CD4-positive, alpha-beta T cell treated with Interleukin-4 for 1 hour (primary cell): Measurements from ENCODE around the gene AGBL4.
A peak's percentile ranks its signal among the peaks of the same experiment; 100 is the strongest.
"Not testable (repeated sequence)": the region's sequence is repeated elsewhere in the genome, so short reads cannot be mapped to it uniquely, and the experiment has no call there.

Experiments used
- DNase-seq, 2 donors: peaks; one replicate each; pipeline ENCODE4 v3.0.0-alpha.2; 2020 to 2022

The AGBL4 gene

DNA sequence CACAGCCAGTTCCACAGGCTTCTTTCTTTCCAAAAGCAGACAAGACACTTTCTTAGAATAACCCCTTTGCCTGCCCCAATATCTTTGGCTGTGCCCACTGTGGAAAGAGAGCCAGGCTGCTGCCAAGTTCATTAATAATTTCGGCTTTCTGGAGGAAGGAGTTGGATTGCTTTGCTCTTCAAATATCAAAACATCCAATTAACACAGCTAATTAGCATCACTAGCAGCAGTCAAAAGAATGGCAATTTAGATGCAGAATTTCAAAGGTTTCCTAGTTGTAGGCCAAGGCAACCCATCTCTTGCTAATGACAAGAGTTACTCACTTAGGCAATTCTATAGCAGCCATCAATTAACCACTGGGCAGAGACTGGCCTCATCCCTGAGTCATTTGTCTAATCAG lies 1460.7 kb downstream of the AGBL4 start:
- no peak for DNase-seq

DNA sequence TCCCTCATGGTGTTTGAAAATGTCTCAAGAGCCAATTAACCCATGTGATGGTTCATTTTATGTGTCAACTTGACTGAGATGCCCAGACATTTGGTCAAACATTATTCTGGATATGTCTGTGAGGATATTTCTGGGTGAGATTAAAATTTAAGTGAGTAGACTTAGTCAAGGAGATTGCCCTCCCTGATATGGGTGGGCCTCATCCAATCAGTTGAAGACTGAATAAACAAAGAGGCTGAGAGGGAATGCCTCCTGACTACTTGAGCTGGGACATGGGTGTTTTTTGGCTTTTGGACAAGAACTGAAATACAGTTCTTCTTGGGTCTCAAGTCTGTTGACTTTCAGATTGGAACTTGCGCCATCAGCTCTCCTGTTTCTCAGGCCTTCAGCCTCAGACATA lies 1462.3 kb downstream of the AGBL4 start:
- DNase-seq, result no peak

DNA sequence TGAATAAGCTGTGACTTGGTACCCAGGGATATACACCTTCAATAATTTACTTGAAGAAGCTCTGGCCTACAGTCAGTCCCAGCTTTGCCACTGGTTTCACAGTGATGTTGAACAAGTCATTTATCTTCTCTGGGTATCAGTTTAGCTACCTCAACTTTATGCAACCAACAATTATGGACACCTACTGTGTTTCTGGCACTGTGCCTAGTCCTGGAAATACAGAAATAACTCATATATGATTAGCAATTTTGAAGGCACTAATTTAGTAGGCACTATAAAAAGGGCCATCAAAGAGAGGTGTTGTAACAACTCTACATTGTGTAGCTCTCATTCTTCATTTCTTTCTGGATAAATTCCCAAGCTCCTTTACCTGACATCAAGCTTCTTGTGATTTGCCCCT lies 1463.2 kb downstream of the AGBL4 start:
- no peak for DNase-seq

- no peak for DNase-seq
Measured at GRCh38 chr1:48560116-48560515, 1463.6 kb downstream of the AGBL4 start.

- DNase-seq, result no peak
Measured at GRCh38 chr1:48558366-48558765, 1465.4 kb downstream of the AGBL4 start.

DNA sequence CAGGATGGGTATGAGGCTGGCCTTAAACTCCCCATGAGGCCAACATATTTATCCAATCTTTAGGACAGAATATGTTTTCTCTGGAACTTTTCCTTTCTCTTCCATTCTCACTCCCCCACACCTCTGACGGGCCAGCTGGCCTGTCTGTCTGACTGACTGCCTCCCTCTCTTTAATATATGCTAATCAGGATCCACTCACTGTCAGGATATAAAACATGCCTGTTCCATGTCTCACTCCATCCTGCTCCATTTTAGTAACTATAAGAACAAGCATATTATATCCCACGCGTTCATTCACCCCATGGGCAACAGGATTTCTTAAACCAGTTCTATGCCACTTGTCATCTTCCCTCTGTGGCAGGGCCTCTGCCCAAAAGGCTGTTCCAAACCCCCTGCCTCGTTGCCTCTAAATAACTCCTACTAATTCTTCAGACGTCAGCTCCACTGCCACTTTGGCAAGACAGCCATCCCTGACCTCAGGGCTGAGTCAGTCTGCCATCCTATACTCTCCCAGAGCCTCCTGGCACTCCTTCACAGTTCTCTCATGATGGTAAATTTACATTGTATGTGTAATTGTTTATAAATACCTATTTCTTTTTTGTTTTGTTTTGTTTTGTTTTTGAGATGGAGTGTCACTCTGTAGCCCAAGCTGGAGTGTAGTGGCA lies 1467.4 kb downstream of the AGBL4 start:
- DNase-seq, result no peak

GRCh38 chr1:48555271-48555670 lies 1468.5 kb downstream of the AGBL4 start:
- DNase-seq, result no peak

DNA sequence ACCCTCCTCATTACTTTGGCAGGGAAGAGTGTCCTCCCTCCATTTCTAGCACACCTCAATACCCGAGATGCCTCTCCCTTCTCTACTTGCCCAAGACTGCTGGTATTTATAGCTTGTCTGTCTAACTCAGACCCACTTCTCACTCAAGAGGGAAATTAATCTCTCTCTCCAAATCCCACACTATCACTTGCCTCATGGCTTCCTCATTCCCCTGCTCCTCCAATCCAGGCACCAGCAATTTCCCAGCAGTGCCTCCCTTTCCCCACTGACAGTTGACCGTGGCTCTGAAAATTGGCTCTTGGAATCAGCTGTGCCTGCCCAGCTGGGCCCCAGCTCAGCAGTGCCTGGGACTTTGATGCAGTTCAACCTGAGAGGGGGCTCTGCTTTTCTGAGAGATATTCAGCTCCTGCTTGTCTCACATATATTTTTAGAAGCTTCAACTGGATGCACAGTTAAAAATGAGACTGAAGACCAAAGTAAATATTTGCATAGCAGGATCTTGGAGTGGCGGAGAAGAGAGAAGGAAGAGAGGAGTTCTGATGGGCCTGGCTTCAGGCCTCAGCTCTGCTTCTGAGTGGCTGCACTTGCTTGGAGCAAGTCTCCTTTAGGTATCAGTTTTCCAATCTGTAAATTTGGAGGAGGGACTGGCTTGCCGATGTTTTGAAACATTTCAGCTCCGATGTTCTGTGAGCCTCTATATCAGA lies 1470.7 kb downstream of the AGBL4 start:
- no peak for DNase-seq

- no peak for DNase-seq
Measured at GRCh38 chr1:48552420-48552819, 1471.3 kb downstream of the AGBL4 start.

GRCh38 chr1:48548985-48549384 lies 1474.8 kb downstream of the AGBL4 start:
- no peak for DNase-seq

DNA sequence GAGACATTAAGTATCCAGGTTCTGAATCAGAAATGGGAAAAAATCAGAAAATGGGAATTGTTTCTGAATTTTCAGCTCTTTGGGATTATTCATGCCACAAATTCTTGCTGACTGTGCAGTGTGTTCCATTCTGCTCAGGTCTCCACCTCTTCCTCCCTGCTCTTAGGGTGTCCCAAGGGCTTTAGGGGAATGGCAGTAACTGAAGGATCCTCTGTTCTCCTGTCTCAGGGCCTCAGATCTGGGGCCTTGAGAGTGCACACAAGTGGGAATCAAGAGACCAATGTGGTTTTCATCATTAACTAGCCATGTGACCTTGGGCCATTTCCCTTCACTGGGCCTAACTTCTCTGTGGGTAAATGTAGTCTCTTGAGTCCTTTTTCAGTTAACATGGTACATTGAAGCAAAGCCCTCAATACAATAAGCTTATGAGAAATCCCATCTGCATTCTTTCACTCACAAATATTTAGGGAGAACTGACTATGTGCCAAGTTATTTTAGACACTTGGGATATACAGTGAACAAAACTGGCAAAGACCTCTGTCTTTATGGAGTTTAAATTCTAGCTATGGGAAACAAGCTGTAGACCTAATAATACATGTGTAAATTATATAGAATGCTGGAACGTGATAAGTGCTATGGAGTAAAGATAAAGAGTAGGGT lies 1476.1 kb downstream of the AGBL4 start:
- DNase-seq, result no peak

GRCh38 chr1:48543854-48544253 lies 1479.9 kb downstream of the AGBL4 start:
- DNase-seq, result no peak

GRCh38 chr1:48540587-48540986 lies 1483.2 kb downstream of the AGBL4 start:
- DNase-seq, result no peak

GRCh38 chr1:48536477-48536876 lies 1487.3 kb downstream of the AGBL4 start:
- no peak for DNase-seq

GRCh38 chr1:48532976-48533375 lies 1490.8 kb downstream of the AGBL4 start:
- DNase-seq, result no peak

DNA sequence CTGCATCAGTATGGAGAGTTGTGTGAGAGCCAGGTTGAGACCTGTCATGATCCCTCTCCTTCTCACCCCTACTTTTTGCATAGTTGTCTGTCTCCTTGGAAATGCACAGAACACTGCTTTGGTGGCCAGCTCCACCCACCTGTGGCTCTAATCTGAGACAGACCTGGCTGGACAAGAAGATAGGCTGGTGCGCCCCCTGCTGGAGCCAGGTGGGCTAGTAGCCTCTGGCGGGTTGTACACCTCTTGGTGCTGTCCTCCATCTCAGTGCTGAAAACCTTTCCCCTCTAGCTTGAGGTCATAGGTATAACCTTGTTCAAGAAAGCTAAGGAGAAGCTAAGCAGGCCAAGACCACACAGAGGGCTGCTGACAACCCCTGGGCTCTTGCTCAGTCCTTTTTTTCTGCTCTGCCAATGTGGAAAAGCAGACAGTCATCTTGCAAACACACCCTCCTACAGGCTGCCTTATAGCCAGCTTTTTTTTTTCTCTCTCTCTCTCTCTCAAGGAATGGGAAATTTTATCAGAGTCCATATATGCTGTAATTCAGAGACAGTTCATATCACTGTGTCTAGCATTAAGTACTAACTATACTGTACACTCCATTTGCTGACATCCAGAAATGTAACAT lies 1492.9 kb downstream of the AGBL4 start:
- peak; percentile 2 to 12 for DNase-seq

DNA sequence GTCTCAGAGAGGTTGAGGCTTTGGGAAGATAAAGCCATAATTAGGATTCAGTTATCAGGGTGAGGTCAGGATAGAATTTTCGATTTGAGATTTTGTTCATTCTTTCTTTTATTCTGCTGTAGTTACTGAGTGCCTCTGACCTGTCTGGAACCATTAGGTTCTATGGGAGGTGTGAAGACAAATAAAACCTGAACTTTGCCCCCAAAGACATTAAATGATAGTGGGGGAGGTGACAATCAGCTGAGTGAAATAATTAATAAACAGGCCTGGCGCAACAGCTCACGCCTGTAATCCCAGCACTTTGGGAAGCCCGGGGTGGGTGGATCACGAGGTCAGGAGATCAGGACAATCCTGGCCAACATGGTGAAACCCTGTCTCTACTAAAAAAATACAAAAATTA lies 1496.7 kb downstream of the AGBL4 start:
- DNase-seq, result no peak

DNA sequence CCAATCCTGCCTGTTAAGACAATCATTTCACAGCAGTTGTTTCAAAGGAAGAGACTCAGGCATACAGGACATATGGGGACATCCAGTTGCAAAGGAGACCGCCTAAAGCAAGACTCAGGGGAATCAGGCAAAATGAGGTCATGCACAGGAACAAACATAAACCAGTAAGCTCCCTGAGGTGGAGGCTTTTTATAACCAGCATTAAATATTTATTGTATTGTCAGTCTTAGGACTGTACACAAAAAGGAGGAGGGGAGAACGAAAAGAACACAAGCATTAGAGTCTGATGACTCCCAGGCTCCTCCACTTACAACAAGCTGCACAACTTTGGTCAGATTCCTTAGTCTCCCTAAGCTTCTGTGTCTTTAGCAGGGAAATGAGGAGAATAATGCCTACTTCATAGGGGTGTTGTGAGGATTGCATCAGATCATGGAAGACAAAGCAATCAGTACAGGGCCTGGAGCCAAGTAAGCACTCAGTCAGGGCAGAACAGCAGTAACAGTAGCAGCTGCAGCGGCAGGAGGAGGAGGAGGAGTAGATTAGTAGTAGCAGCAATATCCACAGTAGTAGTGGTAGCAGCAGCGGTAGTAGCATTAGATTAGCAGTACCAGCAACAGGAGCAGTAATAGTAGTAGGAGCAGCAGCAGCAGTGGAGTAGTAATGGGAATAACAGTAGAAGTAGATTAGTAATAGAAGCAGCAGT lies 1497.6 kb downstream of the AGBL4 start:
- no peak for DNase-seq

GRCh38 chr1:48524892-48525467 lies 1498.8 kb downstream of the AGBL4 start:
- DNase-seq, result no peak

DNA sequence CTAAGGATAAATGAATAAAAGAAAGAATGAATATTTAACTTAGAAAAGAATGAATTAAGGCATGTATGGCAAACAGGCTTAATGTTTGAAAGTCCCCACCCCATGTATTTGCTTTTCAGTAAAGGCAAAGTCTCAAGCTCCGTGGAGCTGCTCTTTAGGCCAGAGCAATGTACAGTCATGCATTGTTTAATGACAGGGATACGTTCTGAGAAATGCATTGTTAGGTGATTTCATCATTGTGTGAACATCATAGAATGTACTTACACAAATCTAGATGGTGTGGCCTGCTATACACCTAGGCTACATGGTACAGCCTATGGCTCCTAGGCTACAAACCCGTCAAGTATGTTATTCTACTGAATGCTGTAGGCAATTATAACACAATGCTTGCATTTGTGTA lies 1500.2 kb downstream of the AGBL4 start:
- no peak for DNase-seq

GRCh38 chr1:48519896-48520295 lies 1503.9 kb downstream of the AGBL4 start:
- not testable (repeated sequence) for DNase-seq

DNA sequence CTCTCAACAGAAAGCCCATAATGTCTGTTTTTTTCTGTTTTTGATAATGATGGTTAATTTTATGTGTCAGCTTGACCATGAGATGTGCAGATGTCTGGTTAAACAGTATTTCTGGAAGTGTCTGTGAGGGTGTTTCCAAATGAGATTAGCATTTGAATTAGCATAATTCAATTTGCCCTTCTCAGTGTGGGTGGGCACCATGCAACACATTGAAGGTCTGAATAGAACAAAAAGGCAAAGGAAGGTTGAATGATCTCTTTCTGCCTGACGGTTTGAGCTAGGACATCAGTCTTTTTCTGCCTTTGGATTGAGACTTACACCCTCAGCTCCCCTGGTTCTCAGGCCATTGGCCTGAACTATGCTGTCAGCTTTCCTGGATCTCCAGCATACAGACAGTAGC lies 1516.9 kb downstream of the AGBL4 start:
- DNase-seq, result no peak
